GM18858 (cell line): ENCODE measurements around the gene MAFG.
"Not testable (repeated sequence)": the region's sequence is repeated elsewhere in the genome, so short reads cannot be mapped to it uniquely, and the experiment has no call there.

Experiments used
- ATAC-seq: cut with Tn5 transposase; IDR thresholded peaks from one replicate; pipeline ENCODE4 v1.9.1; 2021; ENCODE audit not compliant: unreplicated experiment

MAFG gene

DNA sequence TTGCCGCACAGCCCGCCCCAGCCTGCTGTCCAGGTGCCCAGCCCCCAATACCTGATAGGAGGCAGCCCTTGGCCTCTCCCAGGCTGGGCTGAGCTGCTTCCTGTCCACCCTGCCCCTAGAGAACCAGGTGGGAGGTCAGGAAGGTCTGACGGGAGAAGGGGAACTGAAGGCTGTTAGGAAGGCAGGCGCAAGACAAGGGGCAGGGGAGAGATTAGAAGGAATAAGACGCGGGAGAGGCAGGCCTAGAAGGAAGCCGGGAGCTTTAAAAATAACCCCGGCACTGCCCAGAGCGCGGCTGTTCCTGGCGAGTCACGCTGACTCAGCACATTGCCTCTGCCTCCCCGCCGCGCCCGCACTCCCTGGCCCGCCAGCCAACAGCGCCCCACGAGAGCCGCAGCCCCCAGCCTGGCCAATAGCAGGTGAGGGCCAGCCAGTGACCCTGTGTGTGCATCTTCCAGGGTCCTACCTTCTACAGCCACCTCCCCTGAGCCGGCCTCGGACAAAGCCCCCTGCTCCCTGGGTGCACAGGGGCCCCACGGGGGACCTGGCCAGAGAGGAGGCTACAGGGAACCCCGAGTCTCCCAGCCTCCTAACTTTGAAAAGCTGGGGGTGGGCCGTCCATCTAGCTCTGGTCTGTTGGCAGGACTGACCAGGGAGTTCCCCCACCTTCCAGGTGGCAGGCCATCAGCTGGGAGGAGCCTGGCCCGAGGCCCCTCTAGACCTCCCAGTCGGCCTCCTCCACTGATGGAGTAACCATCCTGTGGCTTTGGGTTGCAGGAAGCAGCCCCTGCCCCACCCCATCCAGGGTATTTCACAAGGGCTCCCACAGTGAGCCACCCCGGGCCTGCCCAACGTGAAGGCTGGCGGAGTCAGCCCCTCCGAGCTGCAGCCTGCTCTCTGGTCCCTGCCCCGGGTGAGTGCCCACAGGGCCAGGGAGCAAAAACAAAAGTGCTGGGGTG lies 4.0 kb downstream of the MAFG start:
- no peak for ATAC-seq

DNA sequence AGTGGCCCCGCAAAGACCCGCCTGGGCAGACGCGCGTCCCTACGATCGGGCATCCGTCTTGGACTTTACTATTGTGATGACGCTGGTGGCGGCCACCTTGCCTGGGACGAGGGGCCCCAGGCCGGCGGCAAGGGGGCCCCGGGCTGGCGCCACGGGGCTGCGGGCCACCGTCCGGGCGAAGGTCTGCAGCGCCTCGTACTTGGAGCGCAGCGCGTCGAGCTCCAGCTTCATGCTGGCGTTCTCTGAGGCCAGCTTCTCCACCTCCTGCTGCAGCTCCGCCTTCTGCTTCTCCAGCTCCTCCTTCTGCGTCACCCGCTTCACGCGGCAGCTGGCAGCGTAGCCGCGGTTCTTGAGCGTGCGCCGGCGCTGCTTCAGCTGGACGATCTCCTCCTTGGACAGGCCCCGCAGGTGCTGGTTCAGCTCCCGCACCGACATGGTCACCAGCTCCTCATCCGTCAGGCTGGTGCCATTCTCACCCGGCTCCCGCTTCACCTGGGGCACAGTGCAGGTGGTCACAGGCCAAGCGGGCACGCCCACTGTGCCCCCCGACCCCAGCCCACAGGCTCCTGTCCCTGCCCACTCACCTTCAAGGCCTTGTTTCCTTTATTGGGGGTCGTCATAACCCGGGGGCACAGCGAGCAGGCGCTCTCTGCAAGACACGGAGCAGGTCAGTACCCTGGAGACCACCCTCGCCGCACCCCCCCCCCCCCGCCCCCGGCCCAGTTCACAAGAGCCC lies 4.8 kb downstream of the MAFG start:
- no peak for ATAC-seq

DNA sequence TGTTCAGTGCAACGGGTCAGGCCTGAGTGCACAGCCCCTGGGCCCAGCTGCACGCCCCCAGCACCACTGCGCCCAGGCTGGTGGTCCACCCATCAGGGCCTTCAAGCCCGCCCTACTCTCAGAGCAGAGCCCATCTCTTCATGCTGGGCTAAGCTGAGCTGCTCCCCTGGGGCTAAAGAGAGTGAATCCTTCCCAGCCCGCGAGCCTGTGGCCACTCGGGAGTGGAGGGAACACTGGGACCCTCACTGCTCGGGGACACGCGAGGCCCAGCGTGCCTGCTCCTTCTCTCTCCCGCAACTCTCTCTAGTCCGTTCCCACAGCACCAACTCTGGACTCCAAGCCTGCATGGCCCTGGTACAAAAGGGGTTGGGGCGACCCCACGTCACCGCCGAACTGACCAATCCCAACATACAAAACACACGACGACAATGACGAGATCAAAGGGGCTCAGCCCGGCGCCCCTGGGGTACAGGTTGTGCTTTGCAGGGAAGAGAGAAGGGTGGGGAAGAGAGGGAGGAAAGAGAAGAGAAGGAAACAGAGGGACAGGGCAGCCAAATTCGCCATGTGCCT lies 5.5 kb downstream of the MAFG start:
- ATAC-seq = no peak

DNA sequence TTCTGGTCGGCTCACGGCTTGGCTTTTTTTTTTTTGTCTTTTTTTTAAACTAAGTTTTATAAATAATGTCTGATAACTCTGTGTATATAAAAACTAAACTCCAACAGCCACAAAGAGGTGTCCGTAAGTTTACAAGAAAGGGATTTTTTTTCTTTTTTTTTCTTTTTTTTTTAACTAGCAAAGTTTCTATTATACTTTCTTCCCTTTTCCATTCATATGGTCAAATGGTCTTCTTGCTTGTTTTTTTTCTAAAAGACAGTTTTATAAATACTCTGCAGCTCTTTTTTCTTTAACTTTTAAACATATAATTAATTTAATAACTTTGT lies 6.0 kb downstream of the MAFG start:
- no peak for ATAC-seq

DNA sequence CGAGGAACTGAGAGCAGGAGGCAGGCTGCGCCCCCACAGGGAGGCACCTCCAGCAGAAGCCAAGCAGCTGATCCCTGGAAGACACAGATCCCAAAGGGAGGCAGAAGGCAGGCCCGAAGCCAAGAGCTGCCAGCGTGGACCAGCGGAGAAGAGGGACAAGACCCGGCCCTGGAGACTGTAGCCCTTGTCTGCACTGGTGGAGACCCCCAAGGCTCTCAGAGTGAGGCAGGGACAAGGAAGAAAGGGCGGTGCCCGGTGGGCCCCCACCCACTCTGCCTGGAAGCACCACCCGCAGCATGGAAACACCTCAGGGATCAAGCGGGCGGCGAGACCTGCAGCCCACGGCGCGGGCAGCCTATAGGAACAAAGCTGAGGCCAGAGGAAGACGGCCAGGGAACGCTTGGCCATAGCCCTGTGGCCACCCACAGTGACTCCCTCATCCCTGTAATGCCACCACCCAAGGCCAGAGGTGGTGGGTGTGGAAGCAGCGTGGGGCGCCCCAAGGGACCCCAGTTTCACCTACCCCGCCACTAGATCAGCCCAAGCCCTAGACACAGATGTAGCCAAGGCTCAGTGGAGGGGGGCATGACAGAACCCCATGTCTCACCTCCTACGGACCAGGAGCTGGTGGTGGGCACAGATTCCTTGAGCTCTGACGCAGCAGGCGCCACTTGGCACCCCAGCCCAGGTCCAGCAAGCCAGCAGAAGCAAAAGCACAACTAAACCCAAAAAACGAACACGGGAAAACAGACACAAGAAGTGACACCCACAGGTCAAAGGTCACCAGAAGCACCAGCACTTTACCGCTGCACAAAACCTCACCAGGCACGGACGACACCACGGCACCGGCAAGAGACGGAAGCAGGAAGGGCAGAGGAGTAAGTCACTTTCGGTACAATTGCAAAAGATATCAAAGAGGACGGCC lies 6.7 kb downstream of the MAFG start:
- no peak for ATAC-seq

DNA sequence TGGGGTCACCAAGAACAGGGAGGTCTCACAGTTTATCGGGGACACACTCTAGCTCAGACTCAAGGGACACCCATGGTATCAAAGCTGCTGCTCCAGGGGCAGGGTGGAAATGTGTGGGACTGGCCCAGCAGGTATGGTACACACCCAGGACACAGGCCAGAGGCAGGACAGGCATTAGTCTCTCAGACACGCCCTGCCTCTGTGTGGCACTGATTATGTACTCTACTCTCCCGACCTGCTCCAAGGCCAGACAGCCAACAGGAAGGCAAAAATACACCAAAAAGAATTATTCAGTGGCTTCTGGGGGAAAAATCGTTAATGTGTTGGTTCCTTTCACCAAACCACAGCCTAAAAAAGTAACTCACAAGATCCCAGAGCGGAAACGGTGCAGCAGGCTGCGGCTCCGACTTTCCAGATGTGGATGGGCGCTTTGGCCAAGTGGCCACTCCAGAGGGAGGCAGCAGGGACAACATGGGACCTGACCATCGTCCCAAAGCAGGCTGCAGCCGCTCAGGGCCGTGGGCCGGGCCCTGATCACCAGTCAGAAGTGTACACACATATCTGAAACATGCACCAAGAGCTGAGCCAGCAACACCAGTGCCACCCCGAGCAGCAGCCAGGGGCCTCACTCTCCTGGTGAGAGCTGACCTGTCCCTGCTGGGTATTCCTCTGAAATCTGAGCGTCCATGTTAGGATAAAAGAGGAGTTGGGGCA lies 8.5 kb downstream of the MAFG start:
- ATAC-seq = no peak

DNA sequence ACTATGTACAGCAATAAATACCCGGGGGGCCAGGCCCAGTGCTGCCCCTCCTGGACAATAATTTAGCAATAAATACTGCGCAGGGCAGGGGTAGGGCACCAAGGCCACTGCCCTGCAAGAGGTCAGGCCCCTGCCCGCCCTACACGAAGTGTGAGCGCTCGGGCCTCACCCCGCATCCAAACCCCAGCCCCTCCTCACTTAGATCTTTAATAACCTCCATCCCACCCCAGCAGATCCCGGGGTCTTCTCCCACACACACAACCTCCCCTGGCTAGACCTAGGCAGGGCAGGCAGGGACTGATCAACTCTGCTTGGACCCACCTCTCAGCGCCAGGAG lies 9.2 kb downstream of the MAFG start:
- not testable (repeated sequence) for ATAC-seq

DNA sequence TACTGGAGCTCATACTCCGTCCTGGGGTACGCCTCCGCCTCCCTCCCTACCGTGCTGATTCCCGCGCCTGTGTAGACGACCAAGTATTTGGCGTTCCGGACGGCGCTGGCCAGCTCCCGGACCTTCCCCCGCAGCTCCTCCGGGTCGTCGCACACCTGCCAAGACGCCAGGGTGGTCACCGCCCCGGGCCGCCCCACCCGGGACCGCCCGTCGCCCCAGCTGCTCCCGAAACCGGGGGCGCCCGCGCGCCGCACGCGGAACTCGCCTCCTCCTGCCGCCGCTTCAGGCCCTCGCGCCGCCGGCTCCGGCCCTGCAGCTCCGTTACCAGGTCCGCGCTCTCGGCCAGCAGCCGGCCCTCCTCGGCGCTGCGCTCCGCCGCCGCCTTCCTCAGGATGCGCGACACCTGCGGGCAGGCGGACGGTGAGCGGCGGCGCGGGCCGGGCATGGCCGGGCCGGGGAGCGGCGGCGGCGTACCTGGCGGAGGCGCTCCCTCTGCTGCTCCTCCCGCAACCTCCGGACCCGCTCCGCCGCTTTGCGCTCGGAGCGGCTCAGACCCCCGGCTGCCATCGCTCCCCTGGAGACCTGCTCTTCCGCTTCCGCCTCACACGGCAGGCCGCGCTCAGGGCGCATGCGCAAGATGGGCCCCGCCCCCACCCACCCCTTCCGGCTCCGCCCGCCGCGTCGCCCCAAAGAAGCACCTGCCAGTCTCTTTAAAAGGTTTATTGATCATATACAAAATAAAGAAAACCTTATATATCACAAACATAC lies 9.8 kb downstream of the MAFG start, which contains the start of gene SIRT7:
Gene SIRT7 (minus strand): TSS at position 612 of the 768 bp plus-strand sequence. CDS start 45 bp downstream, at position 567.
- peak; percentile 61 for ATAC-seq

DNA sequence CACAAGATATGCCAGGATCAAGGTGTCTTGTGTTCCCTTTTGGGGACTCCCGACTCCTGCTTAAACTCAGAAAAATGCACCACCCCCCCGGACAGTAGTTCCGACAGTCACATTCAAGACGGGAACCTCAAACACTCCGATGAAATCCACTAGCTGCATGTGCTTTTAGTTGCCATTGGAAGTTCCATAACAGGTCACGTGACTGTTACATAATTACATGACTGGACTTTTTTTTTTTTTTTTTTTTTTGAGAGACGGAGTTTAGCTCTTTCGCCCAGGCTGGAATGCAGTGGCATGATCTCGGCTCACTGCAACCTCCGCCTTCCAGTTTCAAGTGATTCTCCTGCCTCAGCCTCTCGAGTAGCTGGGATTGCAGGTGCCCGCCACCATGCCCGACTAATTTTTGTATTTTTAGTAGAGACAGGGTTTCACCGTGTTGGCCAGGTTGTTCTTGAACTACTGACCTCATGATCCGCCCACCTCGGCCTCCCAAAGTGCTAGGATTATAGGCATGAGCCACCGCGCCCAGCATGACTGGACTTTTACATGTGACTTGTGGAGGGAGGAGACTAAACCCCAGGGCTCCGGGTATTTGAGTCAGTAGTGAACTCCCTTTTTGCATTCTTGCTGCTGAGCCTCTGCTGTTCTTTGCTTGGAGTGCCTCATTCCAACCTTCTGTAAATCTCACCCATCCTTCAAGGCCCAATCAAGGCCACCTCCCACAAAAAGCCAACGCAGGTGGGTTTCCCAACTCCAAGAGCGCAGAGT lies 11.1 kb downstream of the MAFG start:
- no peak for ATAC-seq

DNA sequence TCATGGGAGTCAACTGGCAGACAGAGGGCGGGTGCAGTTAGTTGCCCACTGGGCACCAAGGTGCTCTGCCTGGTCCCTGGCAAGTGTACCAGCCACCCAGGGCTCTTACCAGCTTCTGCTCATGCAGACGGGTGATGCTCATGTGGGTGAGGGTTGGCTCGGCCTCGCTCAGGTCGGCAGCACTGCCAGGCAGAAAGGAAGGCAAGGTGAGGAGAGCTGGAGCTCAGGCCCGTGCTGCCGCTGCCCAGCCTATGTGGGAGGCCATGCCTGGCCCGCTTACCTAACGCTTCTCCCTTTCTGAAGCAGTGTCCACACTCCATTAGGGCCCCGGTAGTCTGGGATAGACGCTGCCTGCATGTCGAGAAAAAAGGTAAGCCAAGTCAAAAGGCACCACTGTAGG lies 12.2 kb downstream of the MAFG start:
- ATAC-seq = no peak

DNA sequence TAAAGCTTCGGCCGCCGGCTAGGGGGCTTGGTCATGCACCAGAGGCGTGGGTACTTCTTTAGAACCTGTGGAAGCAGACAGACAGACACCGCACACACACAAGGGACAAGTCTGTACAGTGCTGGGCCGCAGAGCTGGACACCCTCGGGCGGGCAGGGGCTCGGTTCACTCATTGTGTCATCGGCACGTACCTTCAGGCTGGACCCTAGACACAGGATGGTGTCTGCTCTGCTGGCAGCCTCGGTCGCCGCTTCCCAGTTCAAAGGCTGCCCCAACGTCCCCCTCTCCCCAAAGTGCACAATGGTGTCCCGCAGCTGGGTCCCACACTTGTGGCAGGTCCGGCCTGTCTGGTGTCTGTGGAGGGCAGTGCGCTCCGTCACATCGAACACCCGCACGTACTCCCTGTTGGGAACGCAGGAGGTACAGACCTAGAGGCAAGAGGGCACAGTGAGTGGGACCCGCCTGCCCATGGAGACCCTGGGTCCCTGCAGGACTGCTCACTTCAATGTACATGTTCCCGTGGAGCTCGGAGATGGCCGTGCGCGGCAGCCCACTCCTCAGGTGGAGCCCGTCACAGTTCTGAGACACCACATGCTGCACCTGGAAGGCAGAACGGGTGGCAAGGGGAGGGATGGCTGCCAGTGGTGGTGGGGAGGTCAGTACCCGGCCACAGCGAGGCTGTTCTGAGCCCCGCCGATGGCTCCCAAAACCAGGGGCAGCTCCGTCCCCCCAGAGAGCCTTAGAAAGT lies 13.3 kb downstream of the MAFG start:
- ATAC-seq = no peak

DNA sequence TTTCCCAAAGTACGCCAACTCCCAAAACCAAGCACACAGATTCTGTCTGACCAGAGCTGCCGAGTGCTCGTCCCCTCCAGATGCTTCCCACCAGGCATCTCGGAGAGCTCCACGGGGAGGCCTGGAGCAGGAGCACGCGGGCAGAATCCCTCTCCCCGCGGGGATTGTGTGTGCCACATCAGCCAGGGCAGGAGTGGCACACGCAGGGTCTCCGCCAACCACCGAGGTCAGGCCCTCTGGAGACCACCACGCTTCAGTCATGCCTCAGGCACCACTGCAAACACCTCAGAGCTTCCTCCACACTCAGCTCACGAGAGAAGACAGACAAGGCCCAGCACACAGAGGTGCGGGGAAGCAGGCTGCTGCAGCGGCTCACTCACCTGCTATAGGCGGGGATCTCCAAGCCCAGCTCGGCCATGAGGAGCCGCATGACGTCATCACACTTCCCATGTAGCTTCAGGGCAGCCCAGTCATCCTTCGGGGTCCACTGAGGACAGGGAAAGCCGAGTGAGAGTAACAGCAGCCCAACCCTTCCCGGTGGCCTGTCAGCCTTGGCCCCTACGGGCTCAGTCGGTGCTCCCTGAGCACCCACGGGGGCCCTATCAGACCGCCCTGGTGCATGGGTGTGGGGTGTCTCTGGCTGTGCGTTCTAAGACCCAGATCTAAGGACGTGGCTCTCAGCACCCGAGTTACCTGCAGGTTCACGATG lies 14.0 kb downstream of the MAFG start:
- ATAC-seq = no peak

DNA sequence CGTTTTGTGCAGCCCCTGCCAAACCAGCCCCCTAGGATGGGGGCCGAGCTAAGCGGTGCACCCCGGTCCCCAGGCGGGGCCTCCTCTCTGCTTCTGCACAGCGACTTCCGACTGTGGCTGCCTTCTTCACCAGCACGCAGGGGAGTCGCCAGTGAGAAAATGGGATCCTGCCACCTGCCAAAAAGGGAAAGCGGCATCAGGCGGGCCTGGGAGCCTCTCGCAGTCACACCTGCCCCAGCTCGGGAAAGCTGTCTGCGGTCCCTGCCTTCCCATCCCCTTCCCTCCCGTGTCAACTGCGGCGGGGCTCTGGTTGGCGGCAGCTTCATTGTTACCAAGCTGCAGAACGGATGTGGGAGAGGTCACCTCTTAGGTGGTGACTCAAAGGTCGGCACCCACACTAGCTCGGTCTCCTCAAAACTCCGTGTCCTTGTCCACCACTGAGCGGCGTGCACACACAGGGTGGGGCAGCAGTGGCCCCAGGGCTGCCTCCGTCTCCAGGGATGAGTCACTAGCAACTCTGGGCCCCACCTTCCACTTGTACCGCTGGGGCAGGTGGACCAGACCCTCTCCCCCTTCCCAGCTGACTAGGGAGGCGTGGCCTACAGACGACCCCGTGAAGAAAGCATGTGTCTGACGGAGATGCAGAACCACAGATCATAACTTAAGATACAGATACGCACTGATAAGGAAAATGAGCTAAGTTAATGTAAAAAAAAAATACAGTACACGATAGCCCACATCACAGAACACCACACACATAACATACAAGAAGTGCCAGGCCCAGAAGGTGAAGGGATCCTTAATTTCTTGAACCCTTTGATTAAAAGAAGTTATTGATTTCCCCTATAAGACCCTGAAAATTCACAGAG lies 14.9 kb downstream of the MAFG start:
- ATAC-seq = no peak

DNA sequence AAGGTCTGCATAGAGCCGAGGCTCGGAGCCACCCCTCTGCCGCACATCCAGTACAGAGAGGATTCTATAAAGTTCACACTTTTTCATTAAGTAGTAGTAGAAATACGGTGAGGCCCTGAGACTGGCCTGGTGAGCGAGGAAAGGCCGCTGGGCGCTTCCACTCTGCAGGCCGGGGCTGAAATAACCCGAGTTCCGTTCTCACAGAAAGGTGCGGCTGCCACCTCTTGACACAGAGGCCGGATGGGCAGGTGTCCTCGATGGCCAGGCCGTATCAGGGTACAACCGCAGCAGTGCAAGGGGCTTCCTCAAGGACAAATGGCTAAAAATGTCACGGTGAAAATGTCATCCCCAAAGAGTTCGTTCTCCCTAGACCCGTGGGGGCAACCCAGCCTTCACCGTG lies 15.6 kb downstream of the MAFG start:
- ATAC-seq = no peak

DNA sequence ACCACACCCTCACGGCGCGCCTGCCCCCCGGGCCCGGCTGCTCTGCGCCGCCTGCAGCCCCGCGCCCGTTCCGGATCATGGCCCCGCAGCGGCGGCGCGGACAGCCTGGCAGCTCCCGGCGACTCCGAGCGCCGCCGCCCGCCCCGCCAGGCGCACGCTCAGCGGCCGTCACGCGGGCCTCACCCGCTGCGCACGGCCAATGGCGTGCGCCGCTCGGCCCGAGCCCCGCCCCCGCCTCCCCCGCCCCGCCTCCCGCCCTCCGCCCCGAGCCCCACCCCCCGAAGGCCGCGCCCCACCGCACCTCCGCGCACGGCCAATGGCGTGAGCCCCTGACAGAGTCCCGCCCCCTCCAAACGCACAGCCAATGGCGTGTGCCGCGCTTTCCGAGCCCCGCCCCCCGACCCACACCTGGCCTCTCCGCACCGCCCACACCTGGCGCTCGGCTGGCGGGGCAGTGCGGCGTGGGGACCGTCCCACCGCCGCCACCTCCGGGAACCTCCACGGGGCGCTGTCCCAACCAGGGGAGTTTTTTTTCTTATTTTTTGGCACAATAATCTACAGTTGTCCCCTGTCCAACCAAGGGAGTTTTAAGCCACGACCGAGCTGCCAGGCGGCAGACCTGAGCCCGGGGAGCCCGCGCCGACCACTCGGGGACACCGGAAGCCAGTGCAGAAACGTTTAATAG lies 16.1 kb downstream of the MAFG start, which contains the start of gene PCYT2:
Gene PCYT2 (minus strand): TSS at position 123 of the 685 bp plus-strand sequence. CDS start 44 bp downstream, at position 79.
- no peak for ATAC-seq

DNA sequence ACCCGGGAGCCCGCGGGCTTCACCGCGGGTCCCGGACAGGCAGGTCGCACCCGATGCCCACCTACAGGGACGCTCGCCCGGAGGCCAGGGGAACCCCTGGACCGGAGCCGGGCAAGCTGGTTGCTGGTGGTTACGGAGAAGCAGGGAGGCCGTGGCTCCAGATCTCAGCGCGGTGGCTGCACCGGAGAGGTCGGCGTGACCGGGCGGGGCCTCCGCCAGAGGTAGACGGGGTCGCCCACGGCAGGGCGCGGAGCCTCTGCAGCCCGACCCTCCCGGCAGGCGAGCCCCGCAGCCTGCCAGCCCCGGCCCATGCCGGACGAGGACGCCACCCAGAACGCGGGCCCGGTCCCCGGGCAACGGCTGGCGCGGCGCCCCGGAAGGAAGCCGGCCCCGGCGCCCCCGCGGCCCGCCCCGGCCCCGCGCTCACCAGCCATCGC lies 16.7 kb downstream of the MAFG start:
- no peak for ATAC-seq
